Adrenal gland (tissue), 12 donors: ENCODE results near the gene ACER3. TPM values are rescaled to one million over a fixed set of nuclear protein-coding genes. Genes with fewer than 3 reads are reported as not detected.

Source experiments
- DNase-seq, 7 donors: peaks; one replicate each; pipeline ENCODE4 v3.0.0-alpha.2; 2019 to 2020
- H3K27ac ChIP-seq, 5 donors: fragments of 200-600 bp; sonication (generic) in 4 of 5; 1 replicate in 3 of 5; 2 replicates in 2 of 5; pipeline versions ENCODE4 v1.5.1 to v1.8.0; 2016 to 2020; ENCODE audit warnings: mild to moderate bottlenecking in 1 of 5
- H3K27me3 ChIP-seq: fragments of 200-600 bp; 2 replicates; pipeline ENCODE4 v1.8.0; 2021
- H3K36me3 ChIP-seq, 2 donors: fragments of 200-600 bp; replicated peaks in 1 of 2; 1 replicate in 1 of 2; 2 replicates in 1 of 2; pipeline versions ENCODE4 v1.5.1 to v1.8.0; 2018 to 2022
- H3K4me1 ChIP-seq, 2 donors: fragments of 200-600 bp; replicated peaks in 1 of 2; 1 replicate in 1 of 2; 2 replicates in 1 of 2; pipeline versions ENCODE4 v1.5.1 to v1.8.0; 2018 to 2021
- H3K4me3 ChIP-seq, 4 donors: fragments of 200-600 bp; sonication (generic) in 3 of 4; one replicate each; pipeline ENCODE4 v1.5.1; 2016 to 2018
- H3K9me3 ChIP-seq, 3 donors: fragments of 200-600 bp; sonication (generic) in 1 of 3; replicated peaks in 1 of 3; 1 replicate in 2 of 3; 2 replicates in 1 of 3; pipeline versions ENCODE4 v1.5.1 to v1.8.0; 2016 to 2021
- CTCF ChIP-seq, 6 experiments: fragments of 450-650 bp in 4 of 6; fragments of 200-600 bp in 2 of 6; sonication (generic) in 1 of 6; IDR thresholded peaks; 1 replicate in 5 of 6; 2 replicates in 1 of 6; pipeline versions ENCODE4 v1.5.1 to v1.8.0; 2016 to 2021; ENCODE audit warnings: antibody characterized with exemption in 6 of 6, mild to moderate bottlenecking in 2 of 6, moderate library complexity in 1 of 6
- POLR2A ChIP-seq, 2 donors: fragments of 450-650 bp; IDR thresholded peaks; one replicate each; pipeline ENCODE4 v1.6.1; 2017; ENCODE audit warnings: antibody characterized with exemption in 2 of 2, mild to moderate bottlenecking in 2 of 2, moderate library complexity in 1 of 2
- WGBS, 4 donors: extraction: QIAGEN DNeasy Blood & Tissue Kit in 2 of 4; methylation state at CpG; one replicate each; pipeline versions ENCODE4 v1.1.5 to v1.1.7; 2013 to 2017; 5-methylcytosine and 5-hydroxymethylcytosine counted together
- intact Hi-C, 2 donors: fragments of 100-400 bp; cut with DNase I; formaldehyde crosslinking; loops; one replicate each; pipeline versions ENCODE4 v1.14.1 to v1.15.0; 2022 to 2023
- polyA plus RNA-seq, 3 donors: library from polyadenylated mRNA; stranded (reverse); fragments of 200-250 nt in 2 of 3; fragments of 350-450 nt in 1 of 3; fragmentation: Illumina TruSeq in 1 of 3; extraction: RNeasy Lipid Tissue Mini Kit (QIAGEN cat#74804) in 1 of 3; gene quantifications; one replicate each; pipeline ENCODE4 v1.2.3, GENCODE V29; 2013 to 2014
- total RNA-seq, 9 donors: library from RNA; depleted of rRNA in 4 of 9; stranded (reverse); fragments of >200 nt in 4 of 9; fragments of 120-200 nt in 1 of 9; fragmentation: NEBNext Ultra II Directional in 1 of 9; extraction: Animal tissue kit (Norgen Biotek cat#: 25700) in 1 of 9; gene quantifications; one replicate each; pipeline versions ENCODE4 v1.1.0 to v1.2.4, GENCODE V29; 2013 to 2023
- donor health status: healthy with polysubstance abuse.
- donor health status: Bipolar disorder and iron deficiency.
- donor health status: DM: yes; HTN: yes; CAD: no.
- donor health status: DM: no; HTN: no; CAD: no.
- donor health status: DM: no; HTN: no; CAD: no.
- donor health status: DM: yes; HTN: yes; CAD: no.

ACER3 gene
- total and polyA plus RNA-seq, 12 donors: 4.1 to 22.0 (median 15.3) TPM

- H3K36me3 ChIP-seq: no peaks in the 10 kb centered on the region
- intact Hi-C loops: no loop called here
- no peak overlapping the region for H3K27ac ChIP-seq
- no peaks in the 10 kb centered on the region for H3K27me3 ChIP-seq
- TF ChIP-seq CTCF (IDR thresholded peaks at IDR 0.05): no peak
- TF ChIP-seq POLR2A (IDR thresholded peaks at IDR 0.05): no peak
- no peaks in the 10 kb centered on the region for H3K9me3 ChIP-seq
- peak in 2 of 7 donors; percentile 66 to 69 for DNase-seq
- no peak overlapping the region for H3K4me3 ChIP-seq
- 16 to 67% (median 57%) methylated on average over 2 of the region's 2 CpGs for WGBS, 4 donors
- H3K4me1 ChIP-seq: peaks cover 0 to 11% of the 10 kb centered on the region in 2 donors
These were observed 25.7 kb upstream of the ACER3 start for GRCh38 chr11:76835036-76835435.

- DNase-seq: peak in 4 of 7 donors; percentile 31 to 56 (median 42)
- 51 to 62% (median 58%) methylated on average over 5 of the region's 5 CpGs for WGBS, 4 donors
- Histone ChIP-seq H3K4me1 (peaks cover 0 to 5% of the 10 kb centered on the region in 2 donors), H3K9me3 (no peaks in the 10 kb centered on the region), H3K27me3 (no peaks in the 10 kb centered on the region), H3K36me3 (no peaks in the 10 kb centered on the region), H3K27ac (no peak overlapping the region), H3K4me3 (no peak overlapping the region)
- TF ChIP-seq POLR2A (IDR thresholded peaks at IDR 0.05) (no peak), CTCF (IDR thresholded peaks at IDR 0.05) (no peak)
- intact Hi-C loops: no loop called here
These were observed 24.6 kb upstream of the ACER3 start for GRCh38 chr11:76835928-76836612.

GRCh38 chr11:76836613-76837291 lies 24.0 kb upstream of the ACER3 start:
- Histone ChIP-seq H3K4me3 (no peak overlapping the region), H3K27ac (no peak overlapping the region)
- TF ChIP-seq CTCF (IDR thresholded peaks at IDR 0.05) (no peak), POLR2A (IDR thresholded peaks at IDR 0.05) (no peak)

GRCh38 chr11:76837696-76838677 lies 22.7 kb upstream of the ACER3 start:
- TF ChIP-seq POLR2A (IDR thresholded peaks at IDR 0.05) (no peak), CTCF (IDR thresholded peaks at IDR 0.05) (no peak)

More at GRCh38 chr11:76836613-76837291, 24.0 kb upstream of the ACER3 start:
- intact Hi-C loops: no loop called here
- no peaks in the 10 kb centered on the region for H3K9me3 ChIP-seq
- H3K27me3 ChIP-seq: no peaks in the 10 kb centered on the region
- no peaks in the 10 kb centered on the region for H3K36me3 ChIP-seq
- WGBS, 4 donors: 75 to 80% (median 77%) methylated on average over 11 of the region's 11 CpGs
- DNase-seq: no peak
- peaks cover 0 to 3% of the 10 kb centered on the region in 2 donors for H3K4me1 ChIP-seq

More at GRCh38 chr11:76837696-76838677, 22.7 kb upstream of the ACER3 start:
- no peak for DNase-seq
- no peaks in the 10 kb centered on the region for H3K9me3 ChIP-seq
- peaks cover 0 to 3% of the 10 kb centered on the region in 2 donors for H3K4me1 ChIP-seq
- H3K4me3 ChIP-seq: no peak overlapping the region
- intact Hi-C loops: no loop called here
- no peaks in the 10 kb centered on the region for H3K27me3 ChIP-seq
- no peaks in the 10 kb centered on the region for H3K36me3 ChIP-seq
- 59 to 79% (median 68%) methylated on average over 7 of the region's 7 CpGs for WGBS, 4 donors
- H3K27ac ChIP-seq: no peak overlapping the region
